GM10248 (cell line): ENCODE results near the gene DAB1.
"Not testable (repeated sequence)": the region's sequence is repeated elsewhere in the genome, so short reads cannot be mapped to it uniquely, and the experiment has no call there.

ENCODE experiments used
- CTCF ChIA-PET: fragments of 300-600 bp; sonication (Branson Sonifier 250); formaldehyde crosslinking; extraction: SDS; loops from one replicate; lab custom pipeline; 2021; ENCODE audit warnings: antibody characterized with exemption; lab: Yijun Ruan, JAX
- POLR2A ChIA-PET: fragments of 350-650 bp; sonication (Branson Sonifier 250); formaldehyde crosslinking; extraction: SDS; loops from one replicate; lab custom pipeline; 2020; ENCODE audit warnings: antibody characterized with exemption; lab: Yijun Ruan, JAX
- DNase-seq: peaks from one replicate; pipeline ENCODE4 v3.0.0; 2012; ENCODE audit errors: extremely low spot score
- CTCF ChIP-seq: IDR thresholded peaks from 2 replicates; pipeline ENCODE4 v1.5.1; 2012; ENCODE audit warnings: mild to moderate bottlenecking, low read depth; ENCODE audit errors: extremely low read depth, missing control alignments, control extremely low read depth

The DAB1 gene

GRCh38 chr1:57234459-57234858 is 189.4 kb downstream of the DAB1 start:
- DNase-seq, result no peak
- ChIA-PET POLR2A (no interaction called here), CTCF (interaction anchor here (1.8 kb wide), 1 partner anchor 11 kb away, joined by 6 read pairs; no protein-coding TSS in a partner anchor)
- no peak for TF ChIP-seq CTCF

- ChIA-PET CTCF (no interaction called here), POLR2A (interaction anchor here (0.7 kb wide), 2 partner anchors 955 to 1380 kb away, joined by 4 to 6 read pairs; no protein-coding TSS in a partner anchor)
- no peak for TF ChIP-seq CTCF
- no peak for DNase-seq
Measured at GRCh38 chr1:57232500-57232899, 191.4 kb downstream of the DAB1 start.

- ChIA-PET POLR2A (interaction anchor here (0.7 kb wide), 1 partner anchor 314 kb away, joined by 4 read pairs; no protein-coding TSS in a partner anchor), CTCF (interaction anchor here (1.0 to 1.6 kb wide), 2 partner anchors 50 to 134 kb away, joined by 3 read pairs; no protein-coding TSS in a partner anchor)
- TF ChIP-seq CTCF, result no peak
- DNase-seq, result no peak
Measured at GRCh38 chr1:57229998-57230397, 193.9 kb downstream of the DAB1 start.

- CTCF ChIA-PET, result no interaction called here
- POLR2A ChIA-PET, result no interaction called here
- TF ChIP-seq CTCF, result no peak
- DNase-seq, result no peak
Measured at GRCh38 chr1:57229076-57229475, 194.8 kb downstream of the DAB1 start.

- no peak for TF ChIP-seq CTCF
- ChIA-PET CTCF (interaction anchor here (2.3 kb wide), 1 partner anchor 12 kb away, joined by 6 read pairs; no protein-coding TSS in a partner anchor), POLR2A (no interaction called here)
- DNase-seq, result no peak
Measured at GRCh38 chr1:57222801-57223200, 201.1 kb downstream of the DAB1 start.

- TF ChIP-seq CTCF, result no peak
- no peak for DNase-seq
- CTCF ChIA-PET, result no interaction called here
Measured at GRCh38 chr1:57222307-57222706, 201.6 kb downstream of the DAB1 start.

GRCh38 chr1:57220905-57221304 is 203.0 kb downstream of the DAB1 start:
- DNase-seq, POLR2A ChIA-PET, CTCF ChIA-PET: not testable (repeated sequence)

More at GRCh38 chr1:57222307-57222706, 201.6 kb downstream of the DAB1 start:
- POLR2A ChIA-PET, result no interaction called here
